ENCODE measurements around the gene GORASP2.

Gene GORASP2

GRCh38 chr2:170985407-170985806, 56.4 kb downstream of the GORASP2 start:
- H3K27ac ChIP-seq: no peak overlapping the region
- TF ChIP-seq POLR2AphosphoS5 (IDR thresholded peaks at IDR 0.05; ENCODE audit: borderline replicate concordance, low read depth, low read length): no peak
- DNase-seq (ENCODE audit: low read depth, low spot score): no peak

GRCh38 chr2:170986566-170987258, 57.7 kb downstream of the GORASP2 start:
- no peak overlapping the region for H3K27ac ChIP-seq
- TF ChIP-seq FOXP2 (optimal IDR thresholded peaks at IDR 0.05; ENCODE audit: control extremely low read depth, extremely low read length, insufficient read depth) (no peak), EZH2 (IDR thresholded peaks at IDR 0.05) (no peak), POLR2AphosphoS5 (IDR thresholded peaks at IDR 0.05; ENCODE audit: borderline replicate concordance, low read depth, low read length) (no peak)
- no peak for DNase-seq (ENCODE audit: low read depth, low spot score)
- H3K9me3 ChIP-seq (ENCODE audit: low read depth, low read length): no peaks in the 10 kb centered on the region
- H3K9ac ChIP-seq (ENCODE audit: insufficient read length): no peak overlapping the region
- no peak overlapping the region for H3K4me3 ChIP-seq
- peaks cover 7% of the 10 kb centered on the region; the same call in 1 of the 2 replicates for H3K36me3 ChIP-seq (ENCODE audit: insufficient read depth, low read length)

More at GRCh38 chr2:170985407-170985806, 56.4 kb downstream of the GORASP2 start:
- Histone ChIP-seq H3K9ac (ENCODE audit: insufficient read length) (no peak overlapping the region), H3K36me3 (ENCODE audit: insufficient read depth, low read length) (no peaks in the 10 kb centered on the region), H3K9me3 (ENCODE audit: low read depth, low read length) (no peaks in the 10 kb centered on the region), H3K4me3 (no peak overlapping the region)

- Histone ChIP-seq H3K4me3 (no peak overlapping the region), H3K9me3 (ENCODE audit: low read depth, low read length) (no peaks in the 10 kb centered on the region), H3K9ac (ENCODE audit: insufficient read length) (no peak overlapping the region), H3K27ac (no peak overlapping the region), H3K36me3 (ENCODE audit: insufficient read depth, low read length) (peaks cover 33% of the 10 kb centered on the region)
- TF ChIP-seq EZH2 (IDR thresholded peaks at IDR 0.05) (no peak), FOXP2 (optimal IDR thresholded peaks at IDR 0.05; ENCODE audit: control extremely low read depth, extremely low read length, insufficient read depth) (no peak), POLR2AphosphoS5 (IDR thresholded peaks at IDR 0.05; ENCODE audit: borderline replicate concordance, low read depth, low read length) (no peak)
- DNase-seq (ENCODE audit: low read depth, low spot score): no peak
These were observed 62.5 kb downstream of the GORASP2 start for GRCh38 chr2:170991398-170992182.

- TF ChIP-seq POLR2AphosphoS5 (IDR thresholded peaks at IDR 0.05; ENCODE audit: borderline replicate concordance, low read depth, low read length) (no peak), EZH2 (IDR thresholded peaks at IDR 0.05) (no peak), FOXP2 (optimal IDR thresholded peaks at IDR 0.05; ENCODE audit: control extremely low read depth, extremely low read length, insufficient read depth) (no peak)
- Histone ChIP-seq H3K9me3 (ENCODE audit: low read depth, low read length) (no peaks in the 10 kb centered on the region), H3K36me3 (ENCODE audit: insufficient read depth, low read length) (peaks cover 32% of the 10 kb centered on the region), H3K4me3 (no peak overlapping the region), H3K9ac (ENCODE audit: insufficient read length) (no peak overlapping the region), H3K27ac (no peak overlapping the region)
- DNase-seq (ENCODE audit: low read depth, low spot score): no peak
These were observed 67.3 kb downstream of the GORASP2 start for GRCh38 chr2:170996316-170996715.

- H3K9me3 ChIP-seq (ENCODE audit: low read depth, low read length): no peaks in the 10 kb centered on the region
- H3K9ac ChIP-seq (ENCODE audit: insufficient read length): no peak overlapping the region
- DNase-seq (ENCODE audit: low read depth, low spot score): no peak
- H3K27ac ChIP-seq: no peak overlapping the region
- peaks cover 18% of the 10 kb centered on the region; the same call in 1 of the 2 replicates for H3K36me3 ChIP-seq (ENCODE audit: insufficient read depth, low read length)
- H3K4me3 ChIP-seq: no peak overlapping the region
- TF ChIP-seq POLR2AphosphoS5 (IDR thresholded peaks at IDR 0.05; ENCODE audit: borderline replicate concordance, low read depth, low read length) (no peak), FOXP2 (optimal IDR thresholded peaks at IDR 0.05; ENCODE audit: control extremely low read depth, extremely low read length, insufficient read depth) (no peak), EZH2 (IDR thresholded peaks at IDR 0.05) (no peak)
These were observed 69.0 kb downstream of the GORASP2 start for GRCh38 chr2:170997893-170998597.

GRCh38 chr2:170999654-171000053, 70.6 kb downstream of the GORASP2 start:
- no peaks in the 10 kb centered on the region for H3K9me3 ChIP-seq (ENCODE audit: low read depth, low read length)
- H3K9ac ChIP-seq (ENCODE audit: insufficient read length): no peak overlapping the region
- H3K4me3 ChIP-seq: no peak overlapping the region
- no peak for DNase-seq (ENCODE audit: low read depth, low spot score)
- TF ChIP-seq EZH2 (IDR thresholded peaks at IDR 0.05) (no peak), FOXP2 (optimal IDR thresholded peaks at IDR 0.05; ENCODE audit: control extremely low read depth, extremely low read length, insufficient read depth) (no peak), POLR2AphosphoS5 (IDR thresholded peaks at IDR 0.05; ENCODE audit: borderline replicate concordance, low read depth, low read length) (no peak)
- peaks cover 20% of the 10 kb centered on the region; the same call in 1 of the 2 replicates for H3K36me3 ChIP-seq (ENCODE audit: insufficient read depth, low read length)
- no peak overlapping the region for H3K27ac ChIP-seq

GRCh38 chr2:171004363-171004762, 75.3 kb downstream of the GORASP2 start:
- peaks cover 37% of the 10 kb centered on the region; the same call in 1 of the 2 replicates for H3K36me3 ChIP-seq (ENCODE audit: insufficient read depth, low read length)
- no peak for DNase-seq (ENCODE audit: low read depth, low spot score)
- no peak overlapping the region for H3K9ac ChIP-seq (ENCODE audit: insufficient read length)
- H3K9me3 ChIP-seq (ENCODE audit: low read depth, low read length): no peaks in the 10 kb centered on the region
- no peak overlapping the region for H3K27ac ChIP-seq
- H3K4me3 ChIP-seq: no peak overlapping the region
- TF ChIP-seq POLR2AphosphoS5 (IDR thresholded peaks at IDR 0.05; ENCODE audit: borderline replicate concordance, low read depth, low read length) (no peak), FOXP2 (optimal IDR thresholded peaks at IDR 0.05; ENCODE audit: control extremely low read depth, extremely low read length, insufficient read depth) (no peak), EZH2 (IDR thresholded peaks at IDR 0.05) (no peak)

GRCh38 chr2:171004833-171005232, 75.8 kb downstream of the GORASP2 start:
- Histone ChIP-seq H3K9ac (ENCODE audit: insufficient read length) (no peak overlapping the region), H3K36me3 (ENCODE audit: insufficient read depth, low read length) (peaks cover 37% of the 10 kb centered on the region; the same call in 1 of the 2 replicates), H3K4me3 (no peak overlapping the region), H3K9me3 (ENCODE audit: low read depth, low read length) (no peaks in the 10 kb centered on the region), H3K27ac (no peak overlapping the region)
- no peak for DNase-seq (ENCODE audit: low read depth, low spot score)
- TF ChIP-seq POLR2AphosphoS5 (IDR thresholded peaks at IDR 0.05; ENCODE audit: borderline replicate concordance, low read depth, low read length) (no peak), EZH2 (IDR thresholded peaks at IDR 0.05) (no peak), FOXP2 (optimal IDR thresholded peaks at IDR 0.05; ENCODE audit: control extremely low read depth, extremely low read length, insufficient read depth) (no peak)
